ENCODE measurements around the gene GPRC5A. TPM values are rescaled to one million over a fixed set of nuclear protein-coding genes. Genes with fewer than 3 reads are reported as not detected.
"Not testable (repeated sequence)": the region's sequence is repeated elsewhere in the genome, so short reads cannot be mapped to it uniquely, and the experiment has no call there.

Gene GPRC5A, protein sequence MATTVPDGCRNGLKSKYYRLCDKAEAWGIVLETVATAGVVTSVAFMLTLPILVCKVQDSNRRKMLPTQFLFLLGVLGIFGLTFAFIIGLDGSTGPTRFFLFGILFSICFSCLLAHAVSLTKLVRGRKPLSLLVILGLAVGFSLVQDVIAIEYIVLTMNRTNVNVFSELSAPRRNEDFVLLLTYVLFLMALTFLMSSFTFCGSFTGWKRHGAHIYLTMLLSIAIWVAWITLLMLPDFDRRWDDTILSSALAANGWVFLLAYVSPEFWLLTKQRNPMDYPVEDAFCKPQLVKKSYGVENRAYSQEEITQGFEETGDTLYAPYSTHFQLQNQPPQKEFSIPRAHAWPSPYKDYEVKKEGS
- total RNA-seq (not detected), polyA plus RNA-seq (not detected)

GRCh38 chr12:12891080-12891880, at the start of gene GPRC5A:
GPRC5A (plus strand) TSS chr12:12891562; CDS start chr12:12908250, 16,688 bp downstream.
- H3K4me3 Mint-ChIP-seq = peak within 1 kb of the TSS; percentile 41 to 82 (median 73)
- CTCF ChIA-PET = interaction anchor here (1.2 to 1.3 kb wide), 2 partner anchors 24 to 25 kb away, joined by 3 read pairs; no protein-coding TSS in a partner anchor
- no peaks in the 10 kb centered on the region for H3K9me3 Mint-ChIP-seq
- H3K9me3 ChIP-seq (ENCODE audit: low read length) = no peaks in the 10 kb centered on the region
- POLR2A ChIA-PET = no interaction called here
- no peaks in the 10 kb centered on the region for H3K36me3 Mint-ChIP-seq
- peaks cover 8 to 20% (median 10%) of the 10 kb centered on the region in 3 donors for H3K4me1 Mint-ChIP-seq
- no peaks in the 10 kb centered on the region for H3K4me1 ChIP-seq (ENCODE audit: insufficient read depth, low read length)
- peaks cover 31 to 72% of the 10 kb centered on the region in 2 donors for H3K27me3 Mint-ChIP-seq
- DNase-seq = peak in 1 of 5 donors; percentile 15
- no peak within 1 kb of the TSS for H3K27ac ChIP-seq (ENCODE audit: low read depth, low read length)
- H3K4me3 ChIP-seq (ENCODE audit: low read length) = peak within 1 kb of the TSS; percentile 27
- peaks cover 4% of the 10 kb centered on the region for H3K27me3 ChIP-seq (ENCODE audit: insufficient read depth, low read length, poor library complexity, severe bottlenecking)
- no peaks in the 10 kb centered on the region for H3K36me3 ChIP-seq (ENCODE audit: insufficient read depth, low read length)
- H3K27ac Mint-ChIP-seq = peak within 1 kb of the TSS in 1 of 8 donors; percentile 90

DNA sequence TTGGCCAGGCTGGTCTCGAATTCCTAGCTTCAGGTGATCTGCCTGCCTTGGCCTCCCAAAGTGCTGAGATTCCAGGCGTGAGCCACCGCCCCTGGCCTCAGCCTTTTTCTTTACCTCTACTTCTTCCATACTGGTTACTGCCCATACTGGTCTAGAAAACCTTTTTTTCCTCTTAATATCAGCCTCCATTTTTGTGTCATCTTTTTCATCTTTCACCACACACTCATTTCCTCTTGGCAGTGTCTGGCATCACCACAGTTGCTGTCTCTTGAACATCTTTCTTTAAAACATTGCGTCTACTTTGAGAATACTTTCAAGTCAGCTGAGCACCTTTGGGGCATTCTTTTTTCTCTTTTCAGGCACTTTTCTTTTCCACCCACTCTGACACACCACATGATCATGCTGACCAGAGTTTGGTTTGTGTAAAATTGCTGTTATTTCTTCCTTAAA, 45.5 kb upstream of the GPRC5A start:
- no peak overlapping the region for H3K4me3 ChIP-seq (ENCODE audit: low read length)
- Mint-ChIP-seq H3K27ac (peak overlapping the region in 2 of 8 donors; percentile 40 to 45), H3K36me3 (no peaks in the 10 kb centered on the region), H3K9me3 (no peaks in the 10 kb centered on the region), H3K4me1 (peaks cover 11 to 18% (median 16%) of the 10 kb centered on the region in 3 donors), H3K27me3 (no peaks in the 10 kb centered on the region), H3K4me3 (peak overlapping the region in 1 of 7 donors; percentile 17)
- no peaks in the 10 kb centered on the region for H3K9me3 ChIP-seq (ENCODE audit: low read length)
- ChIA-PET CTCF (interaction anchor here (1.3 kb wide), 1 partner anchor 9 kb away, joined by 5 read pairs; no protein-coding TSS in a partner anchor), POLR2A (interaction anchor here (0.6 kb wide), 1 partner anchor 59 kb away, joined by 4 read pairs; no protein-coding TSS in a partner anchor)
- no peaks in the 10 kb centered on the region for H3K36me3 ChIP-seq (ENCODE audit: insufficient read depth, low read length)
- H3K27ac ChIP-seq (ENCODE audit: low read depth, low read length) = no peak overlapping the region
- peak in 1 of 5 donors; percentile 38 for DNase-seq
- peaks cover 31% of the 10 kb centered on the region for H3K4me1 ChIP-seq (ENCODE audit: insufficient read depth, low read length)
- H3K27me3 ChIP-seq (ENCODE audit: insufficient read depth, low read length, poor library complexity, severe bottlenecking) = no peaks in the 10 kb centered on the region

DNA sequence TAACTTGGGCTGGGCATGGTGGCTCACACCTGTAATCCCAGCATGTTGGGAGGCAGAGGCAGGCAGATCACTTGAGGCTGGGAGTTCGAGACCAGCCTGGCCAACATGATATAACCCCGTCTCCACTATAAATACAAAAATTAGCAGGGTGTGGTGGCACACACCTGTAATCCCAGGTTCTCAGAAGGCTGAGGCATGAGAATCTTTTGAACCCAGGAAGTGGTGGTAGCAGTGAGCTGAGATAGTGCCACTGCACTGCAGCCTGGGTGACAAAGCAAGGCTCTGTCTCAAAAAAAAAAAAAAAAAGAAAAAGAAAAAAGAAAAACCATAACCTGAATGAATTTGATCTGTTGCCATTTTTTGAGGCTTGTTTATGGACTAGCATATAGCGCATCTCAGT, 44.6 kb upstream of the GPRC5A start:
- not testable (repeated sequence) for H3K9me3 Mint-ChIP-seq; H3K4me3 Mint-ChIP-seq; H3K36me3 Mint-ChIP-seq; H3K27ac ChIP-seq (ENCODE audit: low read depth, low read length); H3K27me3 Mint-ChIP-seq; H3K36me3 ChIP-seq (ENCODE audit: insufficient read depth, low read length); H3K27me3 ChIP-seq (ENCODE audit: insufficient read depth, low read length, poor library complexity, severe bottlenecking); H3K9me3 ChIP-seq (ENCODE audit: low read length); H3K4me3 ChIP-seq (ENCODE audit: low read length)
- ChIA-PET POLR2A (interaction anchor here (0.7 kb wide), 1 partner anchor 53 kb away, joined by 6 read pairs; no protein-coding TSS in a partner anchor), CTCF (interaction anchor here (0.9 to 1.3 kb wide), 2 partner anchors 10 to 29 kb away, joined by 3 to 5 read pairs; no protein-coding TSS in a partner anchor)
- peaks cover 11 to 18% (median 16%) of the 10 kb centered on the region in 3 donors for H3K4me1 Mint-ChIP-seq
- DNase-seq = peak in 2 of 5 donors; percentile 5 to 46
- H3K27ac Mint-ChIP-seq = peak overlapping the region in 3 of 8 donors; percentile 43 to 68 (median 50)
- H3K4me1 ChIP-seq (ENCODE audit: insufficient read depth, low read length) = peaks cover 31% of the 10 kb centered on the region

DNA sequence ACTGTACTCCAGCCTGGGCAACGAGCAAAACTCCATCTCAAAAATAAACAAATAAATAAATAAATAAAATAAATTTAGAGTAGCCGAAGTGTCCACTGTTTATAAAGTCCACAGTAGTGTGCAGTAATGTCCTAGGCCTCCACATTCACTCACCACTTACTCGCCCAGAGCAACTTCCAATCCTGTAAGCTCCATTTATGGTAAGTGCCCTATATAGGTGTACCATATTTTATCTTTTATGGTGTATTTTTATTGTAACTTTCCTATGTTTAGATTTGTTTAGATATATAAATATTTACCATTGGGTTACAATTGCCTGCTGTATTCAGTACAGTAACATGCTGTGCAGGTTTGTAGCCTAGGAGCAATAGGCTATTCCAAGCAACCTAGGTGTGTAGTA, 37.9 kb upstream of the GPRC5A start:
- no peaks in the 10 kb centered on the region for H3K9me3 Mint-ChIP-seq
- Histone ChIP-seq H3K4me1 (ENCODE audit: insufficient read depth, low read length) (no peaks in the 10 kb centered on the region), H3K27ac (ENCODE audit: low read depth, low read length) (no peak overlapping the region), H3K36me3 (ENCODE audit: insufficient read depth, low read length) (no peaks in the 10 kb centered on the region), H3K27me3 (ENCODE audit: insufficient read depth, low read length, poor library complexity, severe bottlenecking) (no peaks in the 10 kb centered on the region), H3K4me3 (ENCODE audit: low read length) (no peak overlapping the region), H3K9me3 (ENCODE audit: low read length) (no peaks in the 10 kb centered on the region)
- H3K27ac Mint-ChIP-seq = no peak overlapping the region
- H3K4me1 Mint-ChIP-seq = no peaks in the 10 kb centered on the region
- H3K36me3 Mint-ChIP-seq = peaks cover 0 to 8% (median 0%) of the 10 kb centered on the region in 3 donors
- CTCF ChIA-PET = no interaction called here
- H3K27me3 Mint-ChIP-seq = no peaks in the 10 kb centered on the region
- DNase-seq = no peak
- POLR2A ChIA-PET = no interaction called here
- no peak overlapping the region for H3K4me3 Mint-ChIP-seq

DNA sequence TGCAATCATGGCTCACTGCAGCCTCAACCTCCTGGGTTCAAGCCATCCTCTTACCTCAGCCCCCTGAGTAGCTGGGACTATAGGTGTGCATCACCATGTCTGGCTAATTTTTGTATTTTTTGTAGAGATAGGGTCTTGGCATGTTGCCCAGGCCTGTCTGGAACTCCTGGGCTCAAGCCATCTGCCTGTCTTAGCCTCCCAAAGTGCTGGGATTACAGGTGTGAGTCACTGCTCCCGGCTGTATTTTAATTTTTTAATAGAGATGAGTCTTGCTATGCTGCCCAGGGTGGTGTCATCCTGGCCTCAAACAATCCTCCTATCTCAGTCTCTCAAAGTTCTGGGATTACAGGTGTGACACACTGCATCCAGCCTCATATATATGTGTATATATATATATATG, 31.7 kb upstream of the GPRC5A start:
- H3K36me3 Mint-ChIP-seq = peaks cover 0 to 11% (median 4%) of the 10 kb centered on the region in 3 donors
- H3K27me3 Mint-ChIP-seq = peaks cover 0 to 2% of the 10 kb centered on the region in 2 donors
- H3K36me3 ChIP-seq (ENCODE audit: insufficient read depth, low read length) = no peaks in the 10 kb centered on the region
- H3K9me3 ChIP-seq (ENCODE audit: low read length) = no peaks in the 10 kb centered on the region
- no peak overlapping the region for H3K4me3 Mint-ChIP-seq
- no peak overlapping the region for H3K27ac Mint-ChIP-seq
- no peaks in the 10 kb centered on the region for H3K27me3 ChIP-seq (ENCODE audit: insufficient read depth, low read length, poor library complexity, severe bottlenecking)
- no peak overlapping the region for H3K4me3 ChIP-seq (ENCODE audit: low read length)
- H3K9me3 Mint-ChIP-seq = peaks cover 0 to 2% (median 0%) of the 10 kb centered on the region in 5 donors
- H3K27ac ChIP-seq (ENCODE audit: low read depth, low read length) = no peak overlapping the region
- no peak for DNase-seq
- CTCF ChIA-PET = no interaction called here
- no peaks in the 10 kb centered on the region for H3K4me1 Mint-ChIP-seq
- H3K4me1 ChIP-seq (ENCODE audit: insufficient read depth, low read length) = no peaks in the 10 kb centered on the region
- POLR2A ChIA-PET = no interaction called here

DNA sequence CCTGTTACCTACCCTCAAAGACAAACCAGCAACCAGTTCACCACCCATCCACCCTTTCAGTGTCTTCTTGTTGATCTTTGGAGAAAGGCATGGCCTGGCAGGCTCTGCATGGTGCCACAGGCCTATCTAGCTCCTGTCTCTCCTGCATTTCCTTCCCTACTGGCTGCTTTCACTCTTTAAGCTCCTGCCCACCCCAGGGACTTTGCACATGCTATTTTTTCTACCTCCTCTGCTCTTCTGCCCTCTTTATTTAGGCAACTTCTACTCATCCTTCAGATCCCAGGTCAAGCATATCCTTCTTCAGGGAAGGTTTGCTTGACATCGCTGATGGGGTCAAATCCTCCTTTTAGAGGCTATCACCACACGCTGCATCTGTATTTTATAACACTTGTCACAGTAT, 27.1 kb upstream of the GPRC5A start:
- ChIA-PET CTCF (interaction anchor here (1.4 kb wide), 1 partner anchor 27 kb away, joined by 3 read pairs; no protein-coding TSS in a partner anchor), POLR2A (no interaction called here)
- Mint-ChIP-seq H3K4me1 (no peaks in the 10 kb centered on the region), H3K27me3 (peaks cover 0 to 2% of the 10 kb centered on the region in 2 donors), H3K36me3 (peaks cover 0 to 9% (median 6%) of the 10 kb centered on the region in 3 donors), H3K4me3 (no peak overlapping the region), H3K9me3 (peaks cover 0 to 1% (median 0%) of the 10 kb centered on the region in 5 donors), H3K27ac (no peak overlapping the region)
- H3K27me3 ChIP-seq (ENCODE audit: insufficient read depth, low read length, poor library complexity, severe bottlenecking) = no peaks in the 10 kb centered on the region
- H3K9me3 ChIP-seq (ENCODE audit: low read length) = no peaks in the 10 kb centered on the region
- no peak for DNase-seq
- H3K4me1 ChIP-seq (ENCODE audit: insufficient read depth, low read length) = no peaks in the 10 kb centered on the region
- no peaks in the 10 kb centered on the region for H3K36me3 ChIP-seq (ENCODE audit: insufficient read depth, low read length)
- H3K4me3 ChIP-seq (ENCODE audit: low read length) = no peak overlapping the region
- H3K27ac ChIP-seq (ENCODE audit: low read depth, low read length) = no peak overlapping the region

DNA sequence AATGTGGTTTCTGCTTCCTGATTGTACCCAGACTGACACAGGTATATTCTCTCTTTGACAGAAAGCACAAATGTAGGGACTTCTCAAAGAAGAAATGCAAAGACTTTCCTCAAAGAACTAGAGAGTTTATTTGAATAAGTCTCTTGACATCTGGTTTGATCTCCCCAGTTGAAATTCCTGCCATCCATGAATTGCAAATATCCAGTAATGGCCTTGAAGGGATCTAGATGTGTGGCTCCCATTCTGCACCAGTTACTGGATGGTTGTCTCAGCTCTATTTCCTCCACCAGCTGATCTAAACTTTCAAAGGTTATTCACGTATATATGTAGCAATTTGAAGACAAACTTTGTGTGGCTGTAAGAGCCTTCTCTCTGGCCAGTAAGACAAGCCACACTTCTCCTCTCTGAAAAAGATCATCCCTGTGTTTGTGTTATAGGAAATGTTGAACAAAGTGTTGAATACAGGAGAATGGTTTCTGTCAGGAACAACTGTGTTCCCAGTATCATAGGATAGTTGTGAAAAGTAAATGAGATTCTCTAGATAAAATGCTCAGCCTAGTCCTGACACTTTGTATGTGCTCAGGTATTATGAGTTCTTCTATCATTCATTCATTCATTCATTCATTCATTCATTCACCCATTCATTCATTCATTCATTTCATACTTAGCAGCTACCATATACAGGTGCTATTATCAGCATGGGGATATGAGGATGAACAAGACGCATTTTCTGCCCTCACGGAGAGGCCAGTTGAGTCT, 22.7 kb upstream of the GPRC5A start:
- H3K4me3 ChIP-seq (ENCODE audit: low read length) = no peak overlapping the region
- no peaks in the 10 kb centered on the region for H3K4me1 ChIP-seq (ENCODE audit: insufficient read depth, low read length)
- no peak overlapping the region for H3K4me3 Mint-ChIP-seq
- H3K4me1 Mint-ChIP-seq = no peaks in the 10 kb centered on the region
- no peaks in the 10 kb centered on the region for H3K36me3 ChIP-seq (ENCODE audit: insufficient read depth, low read length)
- DNase-seq = no peak
- no peaks in the 10 kb centered on the region for H3K9me3 ChIP-seq (ENCODE audit: low read length)
- H3K36me3 Mint-ChIP-seq = peaks cover 0 to 4% (median 4%) of the 10 kb centered on the region in 3 donors
- no peak overlapping the region for H3K27ac ChIP-seq (ENCODE audit: low read depth, low read length)
- no peak overlapping the region for H3K27ac Mint-ChIP-seq
- ChIA-PET POLR2A (no interaction called here), CTCF (interaction anchor here (1.3 kb wide), 1 partner anchor 345 kb away, joined by 3 read pairs; no protein-coding TSS in a partner anchor)
- no peaks in the 10 kb centered on the region for H3K27me3 ChIP-seq (ENCODE audit: insufficient read depth, low read length, poor library complexity, severe bottlenecking)
- H3K9me3 Mint-ChIP-seq = no peaks in the 10 kb centered on the region
- H3K27me3 Mint-ChIP-seq = no peaks in the 10 kb centered on the region

All from CD8-positive, alpha-beta memory T cell (primary cell).